ENCODE measurements around the gene HSPB3. TPM values are rescaled to one million over a fixed set of nuclear protein-coding genes. Genes with fewer than 3 reads are reported as not detected.

Gene HSPB3
- total and polyA plus RNA-seq, 2 of the 4 experiments (the other 2 are of a cell fraction), result 0.31 to 0.54 TPM

GRCh38 chr5:54470128-54470527 is 14.6 kb downstream of the HSPB3 start:
- CTCF ChIA-PET, result interaction anchor here (0.6 to 0.7 kb wide), 2 partner anchors 57 to 113 kb away, joined by 3 read pairs; no protein-coding TSS in a partner anchor
- H3K14ac ChIP-seq (replicated peaks; ENCODE audit: low read depth, low read length), result peak overlapping the region; percentile 95; the same call in 1 of the 2 replicates
- H3K4me1 ChIP-seq (ENCODE audit: control insufficient read depth, insufficient read depth, low read length), result peaks cover 4% of the 10 kb centered on the region; the same call in 1 of the 2 replicates
- peak overlapping the region; percentile 94 for H2BK5ac ChIP-seq (ENCODE audit: low read depth, low read length, poor library complexity, severe bottlenecking)
- no peaks in the 10 kb centered on the region for H3K9me3 ChIP-seq (ENCODE audit: control insufficient read depth, insufficient read depth, low read length)
- H3K27me3 ChIP-seq (ENCODE audit: control insufficient read depth, insufficient read depth, low read length), result no peaks in the 10 kb centered on the region
- DNase-seq (peak; percentile 79), ATAC-seq (ENCODE audit: low read depth) (peak; percentile 60)
- intact Hi-C loops (cut with micrococcal nuclease) (no loop called here), in situ Hi-C loops (cut with MboI; ENCODE audit: low sequenced_read_pairs) (no loop called here), dilution Hi-C loops (cut with HindIII; ENCODE audit: low sequenced_read_pairs, unreplicated experiment) (no loop called here)
- peak overlapping the region; percentile 98; the same call in 1 of the 2 replicates for H2BK120ac ChIP-seq (ENCODE audit: low read depth, low read length)
- POLR2A ChIA-PET (ENCODE audit: unreplicated experiment), result interaction anchor here (0.6 kb wide), 1 partner anchor 11 kb away, joined by 16 read pairs; no protein-coding TSS in a partner anchor
- peak overlapping the region; percentile 83 for H2BK20ac ChIP-seq (ENCODE audit: low read depth, low read length)
- H3K4ac ChIP-seq (ENCODE audit: low read depth, low read length), result peak overlapping the region; percentile 80; the same call in 1 of the 2 replicates
- H3K23ac ChIP-seq (ENCODE audit: low read depth, low read length), result peak overlapping the region; percentile 80; the same call in 1 of the 2 replicates
- peak overlapping the region; percentile 100; the same call in 1 of the 2 replicates for H3K18ac ChIP-seq (ENCODE audit: low read depth, low read length)
- no peaks in the 10 kb centered on the region for H3K79me1 ChIP-seq (ENCODE audit: low read depth in 1 of 2, low read length in 2 of 2)
- H3K4me3 ChIP-seq (ENCODE audit: insufficient read depth, low read depth, low read length), result no peak overlapping the region
- H3K56ac ChIP-seq (ENCODE audit: extremely low read depth, insufficient read depth, low read length), result no peak overlapping the region
- BruUV-seq (replicated peaks), result no TSS peak
- H3K4me2 ChIP-seq (ENCODE audit: low read depth, low read length), result peak overlapping the region; percentile 100
- H4K5ac ChIP-seq (ENCODE audit: low read depth, low read length), result peak overlapping the region; percentile 37; the same call in 1 of the 2 replicates
- H3K9ac ChIP-seq (ENCODE audit: low read depth, low read length), result no peak overlapping the region
- WGBS, 2 experiments (ENCODE audit: extremely low coverage in 2 of 2, insufficient read length in 1 of 2), result no CpG with 5 or more reads among the region's 2 CpGs
- H2AFZ ChIP-seq (replicated peaks; ENCODE audit: low read length, poor library complexity), result no peak overlapping the region
- peak; percentile 20; the same call in 1 of the 2 replicates for TF ChIP-seq BHLHE40 (IDR thresholded peaks at IDR 0.05; ENCODE audit: low read depth, low read length)
- TF ChIP-seq RCOR1 (IDR thresholded peaks at IDR 0.05; ENCODE audit: insufficient replicate concordance, low read length), result no peak
- H2AK5ac ChIP-seq (ENCODE audit: low read depth, low read length), result no peak overlapping the region
- peak overlapping the region; percentile 94; the same call in 1 of the 2 replicates for H3K27ac ChIP-seq (ENCODE audit: insufficient read depth, low read length)
- H3K36me3 ChIP-seq (ENCODE audit: control insufficient read depth, insufficient read depth, low read length), result no peaks in the 10 kb centered on the region
- 0 out of 2 replicates have a peak, but pooled peaks cover 3% of the 10 kb centered on the region for H3K9me1 ChIP-seq (ENCODE audit: insufficient read depth, low read length)
- 0 out of 4 replicates have a peak overlapping the region, but pooled peaks of 1 of the 2 experiments have one; percentile 78 for H4K8ac ChIP-seq (ENCODE audit: low read depth in 2 of 2, low read length in 2 of 2)
- no peak overlapping the region for H4K91ac ChIP-seq (ENCODE audit: insufficient read depth, low read depth, low read length)
- no peaks in the 10 kb centered on the region for H4K20me1 ChIP-seq (ENCODE audit: insufficient read depth, low read length)
- no peak overlapping the region for H2AK9ac ChIP-seq (replicated peaks; ENCODE audit: low read depth, low read length, poor library complexity)
- no peak overlapping the region for H2BK15ac ChIP-seq (ENCODE audit: low read depth, low read length)
